ENCODE results near the gene VEGFA. TPM values are rescaled to one million over a fixed set of nuclear protein-coding genes. Genes with fewer than 3 reads are reported as not detected.

Gene VEGFA
- total RNA-seq, 2 donors from 2014 or later = 113 to 216 TPM

- TF ChIP-seq CTCF (IDR thresholded peaks at IDR 0.05) = no peak
- Histone ChIP-seq H3K36me3 (no peaks in the 10 kb centered on the region), H3K9ac (ENCODE audit: low read depth in 2 of 2, low read length in 2 of 2) (peak overlapping the region in 1 of 2 donors; percentile 90), H3K4me1 (peaks cover 35% of the 10 kb centered on the region), H3K4me3 (no peak overlapping the region), H3K27ac (peak overlapping the region; percentile 63), H3K9me3 (no peaks in the 10 kb centered on the region), H3K27me3 (no peaks in the 10 kb centered on the region)
- no peak for DNase-seq
- intact Hi-C loops (cut with DNase I) = no loop called here
Observed at GRCh38 chr6:43803055-43803782, 33.2 kb downstream of the VEGFA start.

- no peak overlapping the region for H3K4me3 ChIP-seq
- DNase-seq = peak; percentile 59
- no peaks in the 10 kb centered on the region for H3K36me3 ChIP-seq
- H3K27ac ChIP-seq = peak overlapping the region; percentile 63
- H3K9me3 ChIP-seq = no peaks in the 10 kb centered on the region
- peaks cover 35% of the 10 kb centered on the region for H3K4me1 ChIP-seq
- H3K27me3 ChIP-seq = no peaks in the 10 kb centered on the region
- TF ChIP-seq CTCF (IDR thresholded peaks at IDR 0.05) = no peak
- intact Hi-C loops (cut with DNase I) = no loop called here
- H3K9ac ChIP-seq (ENCODE audit: low read depth in 2 of 2, low read length in 2 of 2) = peak overlapping the region in 1 of 2 donors; percentile 90
Observed at GRCh38 chr6:43803783-43804549, 34.0 kb downstream of the VEGFA start.

GRCh38 chr6:43804550-43805223 is 34.7 kb downstream of the VEGFA start:
- intact Hi-C loops (cut with DNase I) = no loop called here
- Histone ChIP-seq H3K4me1 (peaks cover 29% of the 10 kb centered on the region), H3K9me3 (no peaks in the 10 kb centered on the region), H3K27me3 (no peaks in the 10 kb centered on the region), H3K27ac (peak overlapping the region; percentile 63), H3K4me3 (no peak overlapping the region), H3K36me3 (no peaks in the 10 kb centered on the region), H3K9ac (ENCODE audit: low read depth in 2 of 2, low read length in 2 of 2) (peak overlapping the region in 1 of 2 donors; percentile 90)
- DNase-seq = peak; percentile 89
- no peak for TF ChIP-seq CTCF (IDR thresholded peaks at IDR 0.05)

- Histone ChIP-seq H3K36me3 (no peaks in the 10 kb centered on the region), H3K4me3 (no peak overlapping the region), H3K9ac (ENCODE audit: low read depth in 2 of 2, low read length in 2 of 2) (peak overlapping the region; percentile 50 to 90), H3K27me3 (no peaks in the 10 kb centered on the region), H3K4me1 (peaks cover 29% of the 10 kb centered on the region), H3K9me3 (no peaks in the 10 kb centered on the region), H3K27ac (peak overlapping the region; percentile 63)
- no peak for DNase-seq
- TF ChIP-seq CTCF (IDR thresholded peaks at IDR 0.05) = no peak
- intact Hi-C loops (cut with DNase I) = no loop called here
Observed at GRCh38 chr6:43805699-43806042, 35.7 kb downstream of the VEGFA start.

- H3K27ac ChIP-seq = peak overlapping the region; percentile 63
- H3K27me3 ChIP-seq = no peaks in the 10 kb centered on the region
- H3K4me3 ChIP-seq = no peak overlapping the region
- intact Hi-C loops (cut with DNase I) = no loop called here
- H3K9ac ChIP-seq (ENCODE audit: low read depth in 2 of 2, low read length in 2 of 2) = peak overlapping the region; percentile 50 to 90
- H3K4me1 ChIP-seq = peaks cover 29% of the 10 kb centered on the region
- DNase-seq = peak; percentile 93
- no peaks in the 10 kb centered on the region for H3K9me3 ChIP-seq
- H3K36me3 ChIP-seq = no peaks in the 10 kb centered on the region
- TF ChIP-seq CTCF (IDR thresholded peaks at IDR 0.05) = no peak
Observed at GRCh38 chr6:43806043-43806757, 36.2 kb downstream of the VEGFA start.

All from colonic mucosa (tissue), 4 donors.